Measurements from ENCODE around the gene AVPR1B. TPM values are rescaled to one million over a fixed set of nuclear protein-coding genes. Genes with fewer than 3 reads are reported as not detected.

The AVPR1B gene
- total RNA-seq, 2 experiments from 2014 or later: not detected

- DNase-seq (ENCODE audit: low spot score): no peak
- Histone ChIP-seq H4K20me1 (ENCODE audit: insufficient read depth, low read length) (no peaks in the 10 kb centered on the region), H3K4me1 (ENCODE audit: insufficient read depth, low read length, poor library complexity, severe bottlenecking) (peaks cover 26% of the 10 kb centered on the region), H3K9me2 (ENCODE audit: insufficient read depth, low read length) (no peaks in the 10 kb centered on the region), H3K79me2 (ENCODE audit: insufficient read depth, low read depth, low read length) (peaks cover 9% of the 10 kb centered on the region; the same call in 1 of the 2 replicates), H2AFZ (ENCODE audit: low read length) (no peak overlapping the region), H3K27ac (ENCODE audit: low read depth, low read length, poor library complexity, severe bottlenecking) (no peak overlapping the region), H3K36me3 (ENCODE audit: insufficient read depth, low read length) (peaks cover 82% of the 10 kb centered on the region), H3K4me3 (ENCODE audit: low read depth, low read length, poor library complexity, severe bottlenecking) (no peak overlapping the region), H3K9me3 (ENCODE audit: low read length) (no peaks in the 10 kb centered on the region), H3K4me2 (ENCODE audit: low read length) (no peak overlapping the region)
- intact Hi-C loops (cut with micrococcal nuclease; ENCODE audit: unreplicated experiment): no loop called here
- ChIA-PET CTCF (ENCODE audit: unreplicated experiment) (no interaction called here), POLR2A (interaction anchor here (0.6 kb wide), 1 partner anchor 785 kb away, joined by 4 read pairs; no protein-coding TSS in a partner anchor)
- TF ChIP-seq EZH2phosphoT487 (IDR thresholded peaks at IDR 0.05; ENCODE audit: borderline replicate concordance, low read depth, low read length) (no peak), CTCF (conservative IDR thresholded peaks at IDR 0.05; ENCODE audit: low read length) (no peak)
- no TSS peak for BruUV-seq (replicated peaks)
These were observed 46.4 kb downstream of the AVPR1B start for GRCh38 chr1:206070627-206071304.

GRCh38 chr1:206068314-206068713, 48.9 kb downstream of the AVPR1B start:
- TF ChIP-seq CTCF (conservative IDR thresholded peaks at IDR 0.05; ENCODE audit: low read length): no peak
- ChIA-PET CTCF (ENCODE audit: unreplicated experiment) (no interaction called here), POLR2A (interaction anchor here (0.6 to 1.2 kb wide), 2 partner anchors 10 to 16 kb away, joined by 3 to 5 read pairs; no protein-coding TSS in a partner anchor)
- H3K9me2 ChIP-seq (ENCODE audit: insufficient read depth, low read length): no peaks in the 10 kb centered on the region
- no peak overlapping the region for H3K4me3 ChIP-seq (ENCODE audit: low read depth, low read length, poor library complexity, severe bottlenecking)
- BruUV-seq (replicated peaks): no TSS peak
- H3K27ac ChIP-seq (ENCODE audit: low read depth, low read length, poor library complexity, severe bottlenecking): no peak overlapping the region
- H3K36me3 ChIP-seq (ENCODE audit: insufficient read depth, low read length): peaks cover 77% of the 10 kb centered on the region
- peak overlapping the region; percentile 28; the same call in 1 of the 2 replicates for H3K4me2 ChIP-seq (ENCODE audit: low read length)
- H3K9me3 ChIP-seq (ENCODE audit: low read length): no peaks in the 10 kb centered on the region
- peaks cover 9% of the 10 kb centered on the region; the same call in 1 of the 2 replicates for H3K79me2 ChIP-seq (ENCODE audit: insufficient read depth, low read depth, low read length)
- H3K4me1 ChIP-seq (ENCODE audit: insufficient read depth, low read length, poor library complexity, severe bottlenecking): peaks cover 33% of the 10 kb centered on the region
- no peak for DNase-seq (ENCODE audit: low spot score)
- intact Hi-C loops (cut with micrococcal nuclease; ENCODE audit: unreplicated experiment): no loop called here
- H2AFZ ChIP-seq (ENCODE audit: low read length): no peak overlapping the region
- no peaks in the 10 kb centered on the region for H4K20me1 ChIP-seq (ENCODE audit: insufficient read depth, low read length)

Data from OCI-LY7 (cell line).